ENCODE data around the gene PLXNA3. TPM values are rescaled to one million over a fixed set of nuclear protein-coding genes. Genes with fewer than 3 reads are reported as not detected.

The PLXNA3 gene
- total and polyA plus RNA-seq, 10 of the 15 experiments (the other 5 are each of a cell fraction or from before 2014, with no cell fraction given), result 0.26 to 26.8 (median 3.4) TPM

GRCh38 chrX:154449618-154450017 lies 8.5 kb upstream of the PLXNA3 start:
- CTCF ChIA-PET, result no interaction called here
- TF ChIP-seq TCF12 (IDR thresholded peaks at IDR 0.05; ENCODE audit: low read depth, low read length), result no peak
- no peak for TF ChIP-seq ATF3 (IDR thresholded peaks at IDR 0.05; ENCODE audit: borderline replicate concordance, extremely low read depth, low read depth, low read length)
- no peak for TF ChIP-seq ZBTB4 (CRISPR knock-in tag; IDR thresholded peaks at IDR 0.05)
- no peak for TF ChIP-seq RELA (IDR thresholded peaks at IDR 0.05; ENCODE audit: borderline replicate concordance, partially characterized antibody)
- no peak for TF ChIP-seq RB1 (IDR thresholded peaks at IDR 0.05; ENCODE audit: borderline replicate concordance)
- no peak for TF ChIP-seq PKNOX1 (IDR thresholded peaks at IDR 0.05)
- TF ChIP-seq GABPA (IDR thresholded peaks at IDR 0.05; ENCODE audit: low read depth), result no peak
- TF ChIP-seq POLR2AphosphoS5 (IDR thresholded peaks at IDR 0.05; ENCODE audit: low read length), result no peak
- no peak for TF ChIP-seq POLR2AphosphoS2 (IDR thresholded peaks at IDR 0.05; ENCODE audit: low read depth, low read length)
- TF ChIP-seq CUX1 (IDR thresholded peaks at IDR 0.05; ENCODE audit: insufficient replicate concordance, low read depth, low read length), result no peak
- no peak for TF ChIP-seq ASH2L (IDR thresholded peaks at IDR 0.05; ENCODE audit: borderline replicate concordance, low read depth)
- no peak for TF ChIP-seq EGR1 (IDR thresholded peaks at IDR 0.05; ENCODE audit: borderline replicate concordance in 1 of 2, low read depth in 2 of 2, low read length in 2 of 2)
- TF ChIP-seq EED (IDR thresholded peaks at IDR 0.05; ENCODE audit: low read depth), result no peak

More at GRCh38 chrX:154449618-154450017, 8.5 kb upstream of the PLXNA3 start:
- ChIA-PET RAD21 (ENCODE audit: unreplicated experiment) (no interaction called here), SMC1A (ENCODE audit: uncharacterized antibody, unreplicated experiment) (no interaction called here), POLR2A (no interaction called here)
- Histone ChIP-seq H3K4me2 (ENCODE audit: control insufficient read depth, insufficient read depth) (no peak overlapping the region), H4K20me1 (ENCODE audit: control insufficient read depth, insufficient read depth) (no peaks in the 10 kb centered on the region), H3K36me3 (ENCODE audit: control insufficient read depth in 2 of 2, insufficient read depth in 2 of 2, low read length in 1 of 2) (peaks cover 0 to 2% of the 10 kb centered on the region in 2 experiments; a peak in 2 of 4 replicates), H3K79me2 (ENCODE audit: control insufficient read depth, insufficient read depth, low read length) (peaks cover 3% of the 10 kb centered on the region), H3K4me3 (no peak overlapping the region), H3K27me3 (replicated peaks in 1 of 2; ENCODE audit: control insufficient read depth in 2 of 2, insufficient read depth in 2 of 2, low read length in 1 of 2) (no peaks in the 10 kb centered on the region), H2AFZ (ENCODE audit: control insufficient read depth, low read depth, low read length) (no peak overlapping the region), H3K27ac (ENCODE audit: control insufficient read depth, insufficient read depth) (no peak overlapping the region), H3K9ac (ENCODE audit: control insufficient read depth, insufficient read depth, low read length) (no peak overlapping the region), H3K4me1 (ENCODE audit: control insufficient read depth, insufficient read depth, low read length) (0 out of 2 replicates have a peak, but pooled peaks cover 3% of the 10 kb centered on the region), H3K9me3 (replicated peaks; ENCODE audit: control insufficient read depth, insufficient read depth, low read length) (no peaks in the 10 kb centered on the region; the same call in 2 of the 3 replicates)
- FAIRE-seq, result no peak
- in situ Hi-C loops (cut with MboI) (no loop called here), intact Hi-C loops (cut with micrococcal nuclease; ENCODE audit: unreplicated experiment) (no loop called here)
- 76% methylated on average over 18 of the region's 18 CpGs for WGBS (ENCODE audit: insufficient coverage, insufficient replicate concordance, low lambda C conversion rate, missing lambda C conversion rate)
- no TSS peak for BruUV-seq (replicated peaks)
- no peak for DNase-seq (ENCODE audit: low read depth, low spot score)
- ATAC-seq, result no peak
